ENCODE data around the gene CELF5.
"Not testable (repeated sequence)": the region's sequence is repeated elsewhere in the genome, so short reads cannot be mapped to it uniquely, and the experiment has no call there.

- TF ChIP-seq POLR2A, CTCF (IDR thresholded peaks at IDR 0.05): not testable (repeated sequence)
These were observed 21.6 kb upstream of the CELF5 start for GRCh38 chr19:3202895-3203294.

All from transverse colon (tissue), 3 donors.